AG20443 (cell line): ENCODE measurements around the gene SNPH.

Source experiments
- DNase-seq: peaks from one replicate; pipeline ENCODE4 v3.0.0; 2012; ENCODE audit warnings: low spot score, mixed read lengths

SNPH gene

GRCh38 chr20:1307571-1307971 lies 41.5 kb downstream of the SNPH start:
- DNase-seq, result no peak

- no peak for DNase-seq
Observed at GRCh38 chr20:1308067-1308701, 42.1 kb downstream of the SNPH start.

- no peak for DNase-seq
Observed at GRCh38 chr20:1308702-1309095, 42.6 kb downstream of the SNPH start.

GRCh38 chr20:1309439-1309847 lies 43.3 kb downstream of the SNPH start:
- no peak for DNase-seq

- no peak for DNase-seq
Observed at GRCh38 chr20:1310071-1310470, 44.0 kb downstream of the SNPH start.

GRCh38 chr20:1310506-1311190 lies 44.6 kb downstream of the SNPH start:
- no peak for DNase-seq

- no peak for DNase-seq
Observed at GRCh38 chr20:1312308-1312707, 46.2 kb downstream of the SNPH start.

- DNase-seq, result no peak
Observed at GRCh38 chr20:1312904-1313235, 46.8 kb downstream of the SNPH start.

GRCh38 chr20:1313236-1313964 lies 47.3 kb downstream of the SNPH start:
- peak; percentile 87 for DNase-seq

- DNase-seq, result no peak
Observed at GRCh38 chr20:1315804-1316203, 49.7 kb downstream of the SNPH start.

- DNase-seq, result no peak
Observed at GRCh38 chr20:1317545-1318255, 51.6 kb downstream of the SNPH start.

- DNase-seq, result no peak
Observed at GRCh38 chr20:1319051-1319450, 53.0 kb downstream of the SNPH start.

- no peak for DNase-seq
Observed at GRCh38 chr20:1319462-1319861, 53.4 kb downstream of the SNPH start.

- no peak for DNase-seq
Observed at GRCh38 chr20:1320016-1320415, 53.9 kb downstream of the SNPH start.

- DNase-seq, result no peak
Observed at GRCh38 chr20:1320902-1321653, 55.0 kb downstream of the SNPH start.

GRCh38 chr20:1321654-1321939 lies 55.5 kb downstream of the SNPH start:
- no peak for DNase-seq

GRCh38 chr20:1322511-1323245 lies 56.6 kb downstream of the SNPH start:
- peak; percentile 83 for DNase-seq

GRCh38 chr20:1323256-1323655 lies 57.2 kb downstream of the SNPH start:
- DNase-seq, result no peak

GRCh38 chr20:1323830-1324597 lies 57.9 kb downstream of the SNPH start:
- no peak for DNase-seq

- DNase-seq, result peak; percentile 44
Observed at GRCh38 chr20:1324598-1325172, 58.6 kb downstream of the SNPH start.
